Activated T-cell treated with anti-CD3 and anti-CD28 coated beads, Interleukin-2, amount 50 U/mL, for 4 hours (primary cell): ENCODE results near the gene AANAT. TPM values are rescaled to one million over a fixed set of nuclear protein-coding genes. Genes with fewer than 3 reads are reported as not detected.
A peak's percentile ranks its signal among the peaks of the same experiment; 100 is the strongest.

Experiments used
- ATAC-seq, 2 donors: fragments of 200-7000 bp; cut with Tn5 transposase; one replicate each; pipeline ENCODE4 v1.10.0; 2021
- DNase-seq: peaks from one replicate; pipeline ENCODE4 v3.0.0-alpha.2; 2020
- H3K27me3 Mint-ChIP-seq: one replicate; pipeline ENCODE4 v1.8.0; 2021; ENCODE audit warnings: low read depth, mixed read lengths
- H3K36me3 Mint-ChIP-seq: one replicate; pipeline ENCODE4 v1.8.0; 2022; ENCODE audit warnings: mixed read lengths; ENCODE audit not compliant: insufficient read depth
- H3K4me1 Mint-ChIP-seq: one replicate; pipeline ENCODE4 v1.8.0; 2021; ENCODE audit warnings: low read depth, mixed read lengths
- H3K4me3 Mint-ChIP-seq: one replicate; pipeline ENCODE4 v1.8.0; 2021; ENCODE audit warnings: mild to moderate bottlenecking, moderate library complexity, mixed read lengths
- H3K9me3 Mint-ChIP-seq: one replicate; pipeline ENCODE4 v1.8.0; 2021; ENCODE audit warnings: mixed read lengths
- total RNA-seq, 3 donors: library from RNA; stranded (reverse); gene quantifications; one replicate each; pipeline ENCODE4 v1.2.1, GENCODE V29; 2021

The AANAT gene
- total RNA-seq, 3 donors from 2014 or later = not detected

DNA sequence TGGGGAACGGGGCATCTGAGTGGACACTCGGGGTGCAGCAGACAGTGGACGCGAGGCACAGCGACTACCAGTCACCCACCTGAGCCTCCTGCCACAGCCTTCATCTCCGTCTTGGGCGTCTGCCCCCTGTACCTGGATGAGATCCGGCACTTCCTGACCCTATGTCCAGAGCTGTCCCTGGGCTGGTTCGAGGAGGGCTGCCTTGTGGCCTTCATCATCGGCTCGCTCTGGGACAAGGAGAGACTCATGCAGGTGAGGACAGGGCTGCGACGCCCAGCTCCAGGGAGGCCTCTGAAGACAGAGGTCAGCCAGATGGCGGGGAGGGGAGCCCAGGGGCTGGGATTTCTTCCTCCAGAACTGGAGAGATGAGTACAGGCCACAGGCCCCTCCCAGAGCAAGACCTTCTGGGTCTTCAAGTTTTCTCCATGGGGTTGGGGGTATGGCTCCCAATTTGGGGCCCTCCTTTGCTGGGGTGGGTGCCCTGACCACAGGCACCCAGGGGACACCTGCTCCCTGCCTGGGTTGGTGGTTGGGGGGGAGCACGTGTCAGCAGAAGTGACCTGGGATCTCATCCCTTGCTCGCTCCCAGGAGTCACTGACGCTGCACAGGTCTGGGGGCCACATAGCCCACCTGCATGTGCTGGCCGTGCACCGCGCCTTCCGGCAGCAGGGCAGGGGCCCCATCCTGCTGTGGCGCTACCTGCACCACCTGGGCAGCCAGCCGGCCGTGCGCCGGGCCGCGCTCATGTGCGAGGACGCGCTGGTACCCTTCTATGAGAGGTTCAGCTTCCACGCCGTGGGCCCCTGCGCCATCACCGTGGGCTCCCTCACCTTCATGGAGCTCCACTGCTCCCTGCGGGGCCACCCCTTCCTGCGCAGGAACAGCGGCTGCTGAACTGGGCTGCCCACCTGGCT, 1.9 kb downstream of the AANAT start:
- no peak for DNase-seq
- Mint-ChIP-seq H3K27me3 (no peaks in the 10 kb centered on the region), H3K9me3 (no peaks in the 10 kb centered on the region), H3K4me3 (no peak overlapping the region), H3K36me3 (peaks cover 5% of the 10 kb centered on the region), H3K4me1 (peaks cover 2% of the 10 kb centered on the region)
- no peak for ATAC-seq

DNA sequence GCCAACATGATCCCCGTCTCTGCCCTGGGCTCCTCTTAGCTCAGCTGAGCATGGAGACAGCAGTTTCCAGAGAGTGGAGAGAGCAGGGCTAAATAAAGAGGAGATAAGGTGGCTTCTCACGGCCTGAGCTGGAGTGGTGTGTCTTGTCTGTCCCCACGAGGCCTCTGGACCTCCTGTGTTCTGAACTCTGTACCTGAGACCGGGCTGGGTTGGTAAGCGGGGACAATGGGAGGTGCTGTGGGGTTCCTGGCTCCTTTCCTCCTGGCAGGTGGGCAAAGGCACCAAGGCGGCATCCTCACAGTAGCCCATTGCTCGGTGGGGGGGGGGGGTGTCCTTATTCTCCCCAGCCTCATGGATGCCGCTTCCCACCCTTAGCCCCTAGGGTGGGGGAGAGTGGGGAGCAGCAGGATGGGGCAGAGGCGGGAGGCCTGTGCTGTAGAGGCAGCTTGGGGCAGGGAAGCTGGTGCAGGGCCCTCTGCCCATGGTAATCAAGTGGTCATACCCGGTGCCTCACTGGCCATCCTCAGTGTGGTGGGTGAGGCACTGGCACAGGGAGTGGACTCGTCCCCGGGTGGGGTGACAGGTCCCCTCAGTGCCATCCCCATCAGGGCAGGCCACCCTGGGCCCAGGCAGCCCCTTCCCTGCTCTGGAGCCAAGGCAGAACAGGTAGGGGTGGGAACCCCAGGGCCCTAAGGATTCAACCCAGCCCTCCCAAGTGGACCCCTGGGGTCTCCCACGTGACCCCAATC, 2.8 kb downstream of the AANAT start:
- DNase-seq = no peak
- Mint-ChIP-seq H3K27me3 (no peaks in the 10 kb centered on the region), H3K4me1 (peaks cover 2% of the 10 kb centered on the region), H3K9me3 (no peaks in the 10 kb centered on the region), H3K36me3 (peaks cover 5% of the 10 kb centered on the region), H3K4me3 (no peak overlapping the region)
- ATAC-seq = no peak

DNA sequence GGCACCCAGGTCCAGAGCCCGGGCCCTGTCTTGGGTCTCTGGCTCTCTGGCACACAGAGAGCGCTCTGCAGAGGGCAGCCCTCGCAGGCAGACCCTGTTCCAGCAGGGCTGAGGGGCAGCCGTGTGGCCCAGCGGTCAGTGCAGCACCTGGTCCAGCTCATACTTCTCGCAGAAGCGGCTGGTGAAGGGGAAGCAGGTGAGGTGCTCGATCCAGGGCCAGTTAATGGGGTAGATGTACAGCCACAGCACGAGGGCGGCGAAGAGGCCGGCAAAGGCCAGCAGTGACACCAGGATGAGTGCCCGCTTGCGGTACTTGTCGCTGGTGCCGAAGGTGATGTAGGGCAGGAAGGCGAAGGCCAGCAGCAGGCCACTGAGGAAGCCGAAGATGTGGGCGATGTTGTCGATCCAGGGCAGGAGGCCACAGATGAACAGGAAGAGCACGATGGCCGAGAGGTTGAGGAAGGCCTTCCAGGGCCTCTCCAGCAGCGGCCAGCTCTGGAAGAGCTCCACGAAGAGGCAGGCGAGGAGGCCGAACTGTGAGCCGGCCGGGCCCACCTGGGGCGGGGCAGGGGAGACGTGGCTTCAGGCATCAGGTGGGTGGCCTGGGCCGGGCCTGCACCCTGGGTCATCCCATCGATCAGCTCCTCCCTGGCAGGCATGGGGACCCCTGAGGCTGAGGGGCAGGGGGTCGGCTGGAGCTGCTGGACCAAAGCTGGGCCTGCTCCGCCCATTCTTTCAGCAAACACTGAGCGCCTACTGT, 4.3 kb downstream of the AANAT start:
- DNase-seq = no peak
- Mint-ChIP-seq H3K36me3 (peaks cover 12% of the 10 kb centered on the region), H3K27me3 (no peaks in the 10 kb centered on the region), H3K9me3 (no peaks in the 10 kb centered on the region), H3K4me1 (no peaks in the 10 kb centered on the region), H3K4me3 (no peak overlapping the region)
- no peak for ATAC-seq

- Mint-ChIP-seq H3K4me3 (no peak overlapping the region), H3K9me3 (no peaks in the 10 kb centered on the region), H3K27me3 (no peaks in the 10 kb centered on the region), H3K4me1 (no peaks in the 10 kb centered on the region), H3K36me3 (peaks cover 12% of the 10 kb centered on the region)
- ATAC-seq = no peak
- DNase-seq = no peak
Observed at GRCh38 chr17:76472258-76472645, 4.8 kb downstream of the AANAT start.

GRCh38 chr17:76472726-76473125, 5.3 kb downstream of the AANAT start:
- Mint-ChIP-seq H3K4me3 (no peak overlapping the region), H3K9me3 (no peaks in the 10 kb centered on the region), H3K4me1 (no peaks in the 10 kb centered on the region), H3K27me3 (no peaks in the 10 kb centered on the region), H3K36me3 (peaks cover 12% of the 10 kb centered on the region)
- DNase-seq (no peak), ATAC-seq (no peak)

DNA sequence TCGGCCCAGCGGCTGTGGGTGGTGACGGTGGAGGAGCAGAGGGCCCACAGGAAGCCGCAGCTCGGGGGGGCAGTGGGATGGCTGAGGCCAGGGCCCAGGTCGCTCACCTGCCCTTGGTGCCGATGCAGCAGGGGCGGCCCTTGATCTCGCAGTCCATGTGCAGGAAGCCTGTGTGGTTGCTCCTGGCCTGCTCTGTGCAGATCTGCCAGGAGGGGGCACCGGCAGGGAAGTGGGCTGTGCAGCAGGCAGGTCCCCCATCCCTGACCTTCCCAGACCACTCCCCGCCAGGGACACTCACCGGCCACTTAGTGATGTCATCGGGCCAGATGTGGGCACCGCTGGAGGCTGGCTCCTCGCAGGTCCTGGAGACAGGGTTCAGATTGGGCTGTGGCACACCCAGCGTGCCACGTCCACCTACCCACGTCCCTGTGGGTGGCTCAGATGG, 6.2 kb downstream of the AANAT start:
- peaks cover 17% of the 10 kb centered on the region for H3K36me3 Mint-ChIP-seq
- no peaks in the 10 kb centered on the region for H3K9me3 Mint-ChIP-seq
- no peaks in the 10 kb centered on the region for H3K4me1 Mint-ChIP-seq
- no peak overlapping the region for H3K4me3 Mint-ChIP-seq
- no peaks in the 10 kb centered on the region for H3K27me3 Mint-ChIP-seq
- ATAC-seq = peak in 1 of 2 donors; percentile 50
- no peak for DNase-seq

DNA sequence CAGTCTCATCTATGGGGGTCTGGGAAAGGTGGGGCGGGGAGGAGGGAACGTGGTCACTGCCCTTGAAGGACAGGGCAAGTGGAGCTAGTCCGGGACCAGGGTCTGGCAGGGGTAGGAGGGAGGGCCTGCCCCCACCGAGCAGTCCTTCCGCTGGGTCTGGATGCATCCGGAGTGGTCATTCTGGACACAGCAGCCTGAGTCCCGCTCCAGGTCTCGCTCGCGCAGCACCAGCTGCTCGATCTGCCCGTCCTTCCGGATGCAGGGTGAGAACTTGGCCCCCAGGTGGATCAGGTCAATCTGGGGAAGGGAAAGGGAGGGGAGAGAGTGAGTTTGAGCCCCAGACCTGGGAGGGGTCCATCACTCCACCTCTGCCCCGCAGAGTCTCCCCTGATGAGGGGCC, 6.8 kb downstream of the AANAT start:
- Mint-ChIP-seq H3K27me3 (no peaks in the 10 kb centered on the region), H3K4me3 (no peak overlapping the region), H3K36me3 (peaks cover 17% of the 10 kb centered on the region), H3K4me1 (no peaks in the 10 kb centered on the region), H3K9me3 (no peaks in the 10 kb centered on the region)
- ATAC-seq (no peak), DNase-seq (no peak)

- no peak for ATAC-seq
- Mint-ChIP-seq H3K4me3 (no peak overlapping the region), H3K27me3 (no peaks in the 10 kb centered on the region), H3K36me3 (peaks cover 17% of the 10 kb centered on the region), H3K4me1 (no peaks in the 10 kb centered on the region), H3K9me3 (no peaks in the 10 kb centered on the region)
- no peak for DNase-seq
Observed at GRCh38 chr17:76474894-76475293, 7.5 kb downstream of the AANAT start.

DNA sequence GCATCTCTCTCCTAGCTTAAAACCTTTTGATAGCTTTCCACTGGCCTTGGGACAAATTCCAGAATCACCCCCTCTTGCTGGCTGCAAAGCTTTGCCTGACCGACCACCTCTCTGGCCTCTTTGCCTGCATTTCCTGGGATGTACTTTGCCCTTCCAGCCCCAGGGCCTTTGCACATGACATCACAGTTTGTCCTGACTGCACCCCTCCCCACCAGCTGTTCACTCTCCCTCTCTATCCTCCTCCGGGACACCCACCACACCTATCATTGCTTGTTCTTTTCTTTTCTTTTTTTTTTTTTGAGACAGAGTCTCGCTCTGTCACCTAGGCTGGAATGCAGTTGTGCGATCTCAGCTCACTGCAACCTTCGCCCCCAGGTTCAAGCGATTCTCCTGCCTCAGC, 7.9 kb downstream of the AANAT start:
- Mint-ChIP-seq H3K4me1 (no peaks in the 10 kb centered on the region), H3K9me3 (no peaks in the 10 kb centered on the region), H3K27me3 (no peaks in the 10 kb centered on the region), H3K4me3 (no peak overlapping the region), H3K36me3 (peaks cover 17% of the 10 kb centered on the region)
- DNase-seq (no peak), ATAC-seq (no peak)

DNA sequence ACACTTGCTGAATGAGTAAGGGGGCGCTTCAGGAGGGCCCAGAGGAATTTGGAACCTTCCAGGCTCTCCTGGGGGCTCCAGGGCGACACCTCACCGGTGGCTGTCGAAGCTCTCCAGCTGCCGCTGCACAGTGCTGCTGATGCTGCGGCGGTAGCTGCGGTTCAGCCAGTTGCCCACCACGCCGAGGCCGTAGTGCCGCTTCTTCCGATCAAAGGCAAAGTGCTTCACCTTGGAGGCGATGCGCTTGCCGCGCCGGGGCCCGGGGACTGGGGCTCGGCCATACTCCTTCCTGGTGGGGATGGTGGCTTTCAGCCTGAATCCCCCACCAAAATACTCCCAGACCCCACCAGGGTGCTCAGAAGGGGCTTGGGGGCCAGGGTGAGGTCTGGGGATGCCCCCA, 9.3 kb downstream of the AANAT start:
- H3K9me3 Mint-ChIP-seq = no peaks in the 10 kb centered on the region
- ATAC-seq (no peak), DNase-seq (no peak)
- no peaks in the 10 kb centered on the region for H3K4me1 Mint-ChIP-seq
- no peaks in the 10 kb centered on the region for H3K27me3 Mint-ChIP-seq
- peaks cover 18% of the 10 kb centered on the region for H3K36me3 Mint-ChIP-seq
- H3K4me3 Mint-ChIP-seq = no peak overlapping the region

GRCh38 chr17:76477576-76477975, 10.2 kb downstream of the AANAT start:
- Mint-ChIP-seq H3K9me3 (no peaks in the 10 kb centered on the region), H3K27me3 (no peaks in the 10 kb centered on the region), H3K36me3 (peaks cover 19% of the 10 kb centered on the region), H3K4me3 (no peak overlapping the region), H3K4me1 (no peaks in the 10 kb centered on the region)
- DNase-seq (no peak), ATAC-seq (no peak)

DNA sequence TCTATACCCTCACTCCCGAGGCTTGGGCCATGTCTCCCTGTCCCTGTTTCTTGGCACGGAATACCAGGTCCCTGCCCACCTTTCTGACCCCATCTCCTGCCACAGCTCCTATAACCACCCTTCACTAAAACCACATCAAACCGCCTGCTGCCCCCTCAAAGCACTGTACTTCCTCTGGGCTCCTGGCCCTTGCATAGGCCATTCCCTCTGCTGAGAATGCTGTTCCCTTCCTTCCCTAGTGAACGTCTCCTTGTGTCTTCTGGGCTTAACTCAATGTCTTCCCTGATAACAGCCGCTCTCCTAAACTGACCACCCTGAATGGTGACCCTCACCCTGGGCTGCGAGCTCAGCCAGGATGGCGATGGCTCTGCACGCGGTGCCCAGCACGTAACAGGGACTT, 10.7 kb downstream of the AANAT start:
- Mint-ChIP-seq H3K27me3 (no peaks in the 10 kb centered on the region), H3K4me3 (no peak overlapping the region), H3K4me1 (no peaks in the 10 kb centered on the region), H3K9me3 (no peaks in the 10 kb centered on the region), H3K36me3 (peaks cover 19% of the 10 kb centered on the region)
- no peak for ATAC-seq
- DNase-seq = no peak

DNA sequence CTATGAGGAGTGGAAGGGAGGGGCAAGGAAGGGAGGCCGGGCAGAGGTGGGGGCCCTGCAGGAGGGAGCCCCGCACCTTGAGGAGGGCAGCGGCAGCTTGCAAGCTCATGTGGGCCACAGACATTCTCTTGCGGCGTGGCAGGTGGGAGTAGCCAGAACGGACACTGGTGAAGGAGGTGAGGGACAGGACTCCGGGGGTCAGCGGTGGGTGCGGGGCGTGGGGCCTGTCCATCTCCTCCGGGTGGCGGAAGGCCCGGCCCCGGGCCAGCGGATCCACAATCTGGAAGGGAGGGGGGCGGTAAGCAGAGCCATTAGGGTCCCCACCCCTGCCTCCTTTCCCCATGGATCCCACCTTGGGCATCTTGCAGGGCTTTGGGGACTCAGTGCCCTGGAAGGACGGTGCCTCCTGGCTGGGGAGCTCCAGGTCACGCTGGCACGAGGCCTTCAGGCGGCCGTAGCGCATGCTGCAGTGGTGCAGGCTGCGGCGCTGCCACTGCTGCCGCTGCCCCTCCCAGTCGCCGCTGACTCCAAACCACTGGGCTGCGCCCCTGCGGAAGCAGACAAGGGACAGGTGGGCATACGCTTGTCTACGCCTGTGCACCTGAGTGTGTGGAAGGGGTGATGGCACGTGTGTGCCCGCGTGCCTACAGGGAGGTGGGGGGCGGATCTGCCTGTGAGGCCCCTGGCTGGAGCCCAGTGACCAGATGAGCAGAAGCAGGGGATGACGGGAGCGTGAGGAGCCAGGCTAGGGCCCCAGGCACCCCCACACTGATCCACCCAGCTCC, 11.5 kb downstream of the AANAT start:
- H3K27me3 Mint-ChIP-seq = no peaks in the 10 kb centered on the region
- H3K9me3 Mint-ChIP-seq = no peaks in the 10 kb centered on the region
- H3K36me3 Mint-ChIP-seq = peaks cover 19% of the 10 kb centered on the region

More for the DNA sequence above, 11.5 kb downstream of the AANAT start:
- no peaks in the 10 kb centered on the region for H3K4me1 Mint-ChIP-seq
- no peak for DNase-seq
- ATAC-seq = no peak
- no peak overlapping the region for H3K4me3 Mint-ChIP-seq
